Ovary (tissue), 3 donors: ENCODE measurements around the gene NUAK1.

Experiments
- EP300 ChIP-seq: sonication (generic); formaldehyde crosslinking; IDR thresholded peaks from one replicate; pipeline ENCODE4 v1.6.1; 2017; ENCODE audit warnings: antibody characterized with exemption
- TF ChIP-seq, protein P1 (sequence below), 3 donors: fragments of 450-650 bp in 2 of 3; fragments of 200-600 bp in 1 of 3; IDR thresholded peaks; one replicate each; pipeline versions ENCODE4 v1.5.1 to v1.8.0; 2016 to 2022; ENCODE audit warnings: antibody characterized with exemption in 3 of 3, mild to moderate bottlenecking in 1 of 3
- donor health status: DM: no; HTN: no; CAD: no.

DNA sequence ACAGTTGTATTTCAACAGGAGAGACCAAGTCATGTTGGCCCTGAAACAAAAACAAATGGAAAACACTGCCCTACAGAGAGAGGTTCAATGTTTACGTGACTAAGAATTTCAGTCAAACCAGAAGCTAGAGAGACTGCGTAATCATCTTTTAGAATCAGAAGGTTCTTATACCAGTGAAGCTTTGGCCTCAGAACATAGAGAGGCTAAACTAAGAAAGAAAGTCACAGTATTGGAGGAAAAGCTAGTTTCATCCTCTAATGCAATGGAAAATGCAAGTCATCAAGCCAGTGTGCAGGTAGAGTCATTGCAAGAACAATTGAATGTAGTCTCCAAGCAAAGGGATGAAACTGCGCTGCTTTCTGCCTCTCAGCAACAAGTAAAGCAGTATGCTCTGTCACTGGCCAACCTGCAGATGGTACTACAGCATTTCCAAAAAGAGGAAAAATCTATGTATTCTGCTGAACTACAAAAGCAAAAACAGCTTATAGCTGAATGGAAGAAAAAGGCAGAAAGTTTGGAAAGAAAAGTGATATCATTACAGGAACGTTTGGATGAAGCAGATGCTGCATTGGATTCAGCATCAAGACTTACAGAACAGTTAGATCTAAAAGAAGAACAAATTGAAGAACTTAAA is 32.5 kb upstream of the NUAK1 start:
- TF ChIP-seq, protein P1, sequence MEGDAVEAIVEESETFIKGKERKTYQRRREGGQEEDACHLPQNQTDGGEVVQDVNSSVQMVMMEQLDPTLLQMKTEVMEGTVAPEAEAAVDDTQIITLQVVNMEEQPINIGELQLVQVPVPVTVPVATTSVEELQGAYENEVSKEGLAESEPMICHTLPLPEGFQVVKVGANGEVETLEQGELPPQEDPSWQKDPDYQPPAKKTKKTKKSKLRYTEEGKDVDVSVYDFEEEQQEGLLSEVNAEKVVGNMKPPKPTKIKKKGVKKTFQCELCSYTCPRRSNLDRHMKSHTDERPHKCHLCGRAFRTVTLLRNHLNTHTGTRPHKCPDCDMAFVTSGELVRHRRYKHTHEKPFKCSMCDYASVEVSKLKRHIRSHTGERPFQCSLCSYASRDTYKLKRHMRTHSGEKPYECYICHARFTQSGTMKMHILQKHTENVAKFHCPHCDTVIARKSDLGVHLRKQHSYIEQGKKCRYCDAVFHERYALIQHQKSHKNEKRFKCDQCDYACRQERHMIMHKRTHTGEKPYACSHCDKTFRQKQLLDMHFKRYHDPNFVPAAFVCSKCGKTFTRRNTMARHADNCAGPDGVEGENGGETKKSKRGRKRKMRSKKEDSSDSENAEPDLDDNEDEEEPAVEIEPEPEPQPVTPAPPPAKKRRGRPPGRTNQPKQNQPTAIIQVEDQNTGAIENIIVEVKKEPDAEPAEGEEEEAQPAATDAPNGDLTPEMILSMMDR (IDR thresholded peaks at IDR 0.05) = peak in 2 of 3 donors; percentile 29 to 63
- no peak for TF ChIP-seq EP300
